OCI-LY3 (cell line): ENCODE data around the gene PLPPR2.
A peak's percentile ranks its signal among the peaks of the same experiment; 100 is the strongest.

Experiments
- H2AFZ ChIP-seq: fragments of 200-600, 300-600 bp; shearing (Covaris generic); 2 replicates; pipeline ENCODE4 v1.6.0; 2014; ENCODE audit warnings: antibody characterized with exemption, low read depth, low read length
- H3K27ac ChIP-seq: fragments of 200-600, 300-600 bp; sonication (generic); 2 replicates; pipeline ENCODE4 v1.5.1; 2014; ENCODE audit warnings: mild to moderate bottlenecking, low read length, moderate library complexity, mixed read lengths
- H3K27me3 ChIP-seq: fragments of 200-600, 300-600 bp; sonication (generic); 2 replicates; pipeline ENCODE4 v1.6.1; 2014; ENCODE audit warnings: low read depth, low read length, mixed read lengths
- H3K36me3 ChIP-seq: fragments of 200-600, 300-600 bp; sonication (generic); replicated peaks from 2 replicates; pipeline ENCODE3; 2014; ENCODE audit warnings: low read depth, low read length, mixed read lengths
- H3K4me1 ChIP-seq: fragments of 300-600, 200-600 bp; sonication (generic); 2 replicates; pipeline ENCODE4 v1.6.1; 2014; ENCODE audit warnings: low read length, mixed read lengths
- H3K4me2 ChIP-seq: fragments of 200-600, 300-600 bp; sonication (generic); 2 replicates; pipeline ENCODE4 v1.6.1; 2014; ENCODE audit warnings: low read length, mixed read lengths
- H3K4me3 ChIP-seq: fragments of 300-600, 200-600 bp; sonication (generic); 2 replicates; pipeline ENCODE4 v1.5.1; 2014; ENCODE audit warnings: antibody characterized with exemption, mild to moderate bottlenecking, low read length, moderate library complexity
- H3K79me2 ChIP-seq: fragments of 300-600, 200-600 bp; shearing (Covaris generic); 2 replicates; pipeline ENCODE4 v1.6.1; 2014; ENCODE audit warnings: mild to moderate bottlenecking, low read length, mixed read lengths
- H3K9ac ChIP-seq: fragments of 300-600, 200-600 bp; shearing (Covaris generic); 2 replicates; pipeline ENCODE4 v1.6.0; 2014; ENCODE audit warnings: mild to moderate bottlenecking, low read length, moderate library complexity
- H3K9me3 ChIP-seq: fragments of 200-600, 300-600 bp; shearing (Covaris generic); 2 replicates; pipeline ENCODE4 v1.6.1; 2014; ENCODE audit warnings: low read length, mixed read lengths; ENCODE audit not compliant: insufficient read depth
- H4K20me1 ChIP-seq: fragments of 200-600, 300-600 bp; sonication (generic); 2 replicates; pipeline ENCODE4 v1.6.1; 2016; ENCODE audit warnings: low read length, mixed read lengths; ENCODE audit not compliant: insufficient read depth
- EZH2phosphoT487 ChIP-seq: fragments of 200-600 bp; shearing (Covaris generic); IDR thresholded peaks from 2 replicates; pipeline ENCODE4 v1.6.1; 2018; ENCODE audit warnings: antibody characterized with exemption, mixed run types, low read depth
- TF ChIP-seq, protein P1 (sequence below): fragments of 200-600, 300-600 bp; sonication (generic); IDR thresholded peaks from 2 replicates; pipeline ENCODE4 v1.5.1; 2014; ENCODE audit warnings: antibody characterized with exemption, low read length, low read depth

PLPPR2 gene

DNA sequence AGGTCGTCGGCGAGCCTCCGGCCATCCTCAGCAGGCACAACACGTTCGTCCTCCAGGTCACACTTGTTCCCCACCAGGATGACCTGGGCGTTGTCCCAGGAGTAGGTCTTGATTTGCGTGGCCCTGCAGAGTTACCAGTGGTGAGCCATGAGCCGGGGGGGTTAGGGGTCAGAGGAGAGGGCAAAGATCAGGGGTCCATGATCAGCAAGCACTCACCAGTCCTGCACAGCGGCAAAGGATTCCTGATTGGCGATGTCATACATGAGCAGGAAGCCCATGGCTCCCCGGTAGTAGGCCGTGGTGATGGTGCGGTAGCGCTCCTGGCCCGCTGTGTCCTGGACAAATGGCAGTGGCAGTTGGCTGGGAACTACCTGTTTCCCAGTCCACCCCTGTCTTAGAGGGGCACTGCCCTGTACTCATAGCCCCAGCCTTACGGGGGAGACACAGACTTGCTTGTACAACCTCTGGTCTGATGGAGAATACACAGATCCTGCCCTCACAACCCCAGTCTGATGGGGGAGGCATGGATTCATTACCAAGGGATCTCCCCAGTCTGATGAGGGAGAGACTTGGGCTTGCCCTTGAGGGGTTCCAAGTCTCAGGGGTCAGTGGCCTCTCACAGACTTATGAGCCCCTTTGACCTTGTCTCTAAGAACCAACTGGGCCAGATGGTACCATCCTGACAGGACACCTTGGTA, 19.6 kb upstream of the PLPPR2 start:
- no peaks in the 10 kb centered on the region for H3K27me3 ChIP-seq
- TF ChIP-seq, protein P1, sequence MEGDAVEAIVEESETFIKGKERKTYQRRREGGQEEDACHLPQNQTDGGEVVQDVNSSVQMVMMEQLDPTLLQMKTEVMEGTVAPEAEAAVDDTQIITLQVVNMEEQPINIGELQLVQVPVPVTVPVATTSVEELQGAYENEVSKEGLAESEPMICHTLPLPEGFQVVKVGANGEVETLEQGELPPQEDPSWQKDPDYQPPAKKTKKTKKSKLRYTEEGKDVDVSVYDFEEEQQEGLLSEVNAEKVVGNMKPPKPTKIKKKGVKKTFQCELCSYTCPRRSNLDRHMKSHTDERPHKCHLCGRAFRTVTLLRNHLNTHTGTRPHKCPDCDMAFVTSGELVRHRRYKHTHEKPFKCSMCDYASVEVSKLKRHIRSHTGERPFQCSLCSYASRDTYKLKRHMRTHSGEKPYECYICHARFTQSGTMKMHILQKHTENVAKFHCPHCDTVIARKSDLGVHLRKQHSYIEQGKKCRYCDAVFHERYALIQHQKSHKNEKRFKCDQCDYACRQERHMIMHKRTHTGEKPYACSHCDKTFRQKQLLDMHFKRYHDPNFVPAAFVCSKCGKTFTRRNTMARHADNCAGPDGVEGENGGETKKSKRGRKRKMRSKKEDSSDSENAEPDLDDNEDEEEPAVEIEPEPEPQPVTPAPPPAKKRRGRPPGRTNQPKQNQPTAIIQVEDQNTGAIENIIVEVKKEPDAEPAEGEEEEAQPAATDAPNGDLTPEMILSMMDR = no peak
- TF ChIP-seq EZH2phosphoT487 = no peak
- peaks cover 3% of the 10 kb centered on the region for H3K4me1 ChIP-seq
- H3K79me2 ChIP-seq = no peaks in the 10 kb centered on the region
- peaks cover 9% of the 10 kb centered on the region for H3K36me3 ChIP-seq
- H2AFZ ChIP-seq = no peak overlapping the region
- H3K4me3 ChIP-seq = no peak overlapping the region
- no peaks in the 10 kb centered on the region for H4K20me1 ChIP-seq
- no peak overlapping the region for H3K9ac ChIP-seq
- no peak overlapping the region for H3K27ac ChIP-seq
- H3K4me2 ChIP-seq = no peak overlapping the region
- no peaks in the 10 kb centered on the region for H3K9me3 ChIP-seq

DNA sequence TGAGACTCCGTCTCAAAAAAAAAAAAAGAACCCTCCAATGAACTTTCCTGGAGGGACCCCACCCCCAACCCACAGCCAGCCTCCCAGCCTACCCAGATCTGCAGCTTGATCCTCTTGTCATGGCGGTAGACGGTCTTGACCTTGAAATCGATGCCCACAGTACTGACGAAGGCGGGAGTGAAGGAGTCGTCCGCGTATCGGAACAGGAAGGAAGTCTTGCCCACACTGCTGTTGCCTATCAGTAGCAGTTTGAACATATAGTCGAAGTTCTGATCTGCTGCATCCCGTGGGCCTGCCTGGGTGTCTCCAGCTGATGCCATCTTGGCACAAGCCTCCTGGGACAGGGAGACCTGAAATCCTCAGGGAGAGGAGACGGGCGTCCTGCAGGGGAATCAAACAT, 18.2 kb upstream of the PLPPR2 start:
- TF ChIP-seq, protein P1 = no peak
- TF ChIP-seq EZH2phosphoT487 = no peak
- no peak overlapping the region for H3K9ac ChIP-seq
- no peak overlapping the region for H2AFZ ChIP-seq
- peaks cover 16% of the 10 kb centered on the region for H3K36me3 ChIP-seq
- no peak overlapping the region for H3K27ac ChIP-seq
- no peaks in the 10 kb centered on the region for H4K20me1 ChIP-seq
- no peaks in the 10 kb centered on the region for H3K79me2 ChIP-seq
- no peaks in the 10 kb centered on the region for H3K9me3 ChIP-seq
- H3K4me1 ChIP-seq = peaks cover 3% of the 10 kb centered on the region
- no peak overlapping the region for H3K4me3 ChIP-seq
- H3K4me2 ChIP-seq = no peak overlapping the region
- H3K27me3 ChIP-seq = no peaks in the 10 kb centered on the region

DNA sequence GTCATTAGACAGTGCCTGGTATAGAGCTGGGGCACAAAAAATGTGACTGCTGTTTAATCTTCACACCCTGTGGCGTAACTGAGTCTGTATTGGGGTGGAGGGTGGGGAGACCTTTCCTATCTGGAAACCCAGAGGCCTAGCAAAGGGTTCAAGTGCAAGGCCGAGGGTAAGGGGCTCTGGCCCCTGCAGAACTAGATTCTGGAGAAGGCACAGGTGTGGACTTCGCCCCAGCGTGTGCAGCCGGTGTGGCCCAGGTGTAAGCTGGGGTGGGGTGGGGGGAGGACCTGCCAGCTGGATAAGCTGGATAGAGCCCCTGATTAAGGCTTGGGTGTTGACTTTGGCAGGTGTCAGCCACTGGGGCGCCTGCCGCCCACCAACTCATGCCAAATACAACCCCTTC, 17.1 kb upstream of the PLPPR2 start:
- Histone ChIP-seq H2AFZ (no peak overlapping the region), H4K20me1 (no peaks in the 10 kb centered on the region), H3K4me1 (peaks cover 3% of the 10 kb centered on the region), H3K4me3 (no peak overlapping the region), H3K9ac (no peak overlapping the region), H3K79me2 (no peaks in the 10 kb centered on the region), H3K27me3 (no peaks in the 10 kb centered on the region), H3K9me3 (no peaks in the 10 kb centered on the region), H3K36me3 (peaks cover 14% of the 10 kb centered on the region), H3K27ac (no peak overlapping the region), H3K4me2 (no peak overlapping the region)
- TF ChIP-seq EZH2phosphoT487 = no peak
- TF ChIP-seq, protein P1 = no peak

DNA sequence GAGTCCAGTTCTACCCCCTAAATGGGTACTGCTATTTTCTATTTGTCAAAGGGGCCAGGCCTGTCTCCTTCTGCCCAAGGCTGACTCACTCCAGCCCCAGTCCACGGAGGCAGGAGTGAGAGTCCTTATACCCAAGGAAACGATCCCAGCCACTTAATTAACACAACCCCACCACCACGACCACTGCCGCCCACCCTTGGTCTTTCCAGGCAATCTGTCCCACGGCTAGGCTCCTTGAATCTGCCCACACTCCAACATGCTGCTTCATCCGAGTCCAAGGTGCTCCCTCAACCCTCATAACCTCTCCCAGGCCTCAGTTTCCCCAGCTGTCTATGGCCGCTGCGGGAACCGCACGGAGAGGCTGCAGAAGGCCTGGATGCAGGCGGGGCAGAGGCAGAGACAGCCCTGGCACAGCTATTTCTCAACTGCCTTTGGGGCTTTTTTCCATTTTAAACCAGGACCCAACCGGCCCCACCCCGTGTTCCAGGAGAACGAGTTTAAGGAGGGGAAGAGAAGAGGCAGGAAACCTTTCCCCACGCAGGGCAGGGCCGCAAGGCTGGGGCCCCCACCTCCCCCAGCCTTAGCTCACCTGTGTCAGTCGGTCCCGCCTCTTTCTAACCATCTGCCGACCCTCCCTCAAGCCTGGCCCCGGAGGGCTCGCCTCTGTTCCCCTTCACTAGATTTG, 16.5 kb upstream of the PLPPR2 start:
- peak overlapping the region; percentile 69; the same call in 1 of the 2 replicates for H2AFZ ChIP-seq
- H3K9me3 ChIP-seq = no peaks in the 10 kb centered on the region
- H3K27ac ChIP-seq = no peak overlapping the region
- peak overlapping the region; percentile 82 for H3K4me3 ChIP-seq
- TF ChIP-seq, protein P1 = no peak
- H3K36me3 ChIP-seq = peaks cover 14% of the 10 kb centered on the region
- H4K20me1 ChIP-seq = no peaks in the 10 kb centered on the region
- no peaks in the 10 kb centered on the region for H3K27me3 ChIP-seq
- H3K79me2 ChIP-seq = no peaks in the 10 kb centered on the region
- H3K9ac ChIP-seq = peak overlapping the region; percentile 74
- H3K4me2 ChIP-seq = peak overlapping the region; percentile 76
- H3K4me1 ChIP-seq = peaks cover 3% of the 10 kb centered on the region
